Mesothelial cell of epicardium (in vitro differentiated cells): ENCODE results near the gene HOXB1. TPM values are rescaled to one million over a fixed set of nuclear protein-coding genes. Genes with fewer than 3 reads are reported as not detected.

Experiments
- DNase-seq, 2 experiments: peaks; one replicate each; pipeline ENCODE4 v3.0.0; 2021; ENCODE audit warnings: low spot score in 2 of 2; ENCODE audit not compliant: unreplicated experiment in 2 of 2
- H3K27ac Mint-ChIP-seq: 2 replicates; pipeline ENCODE4 v1.8.0; 2021; ENCODE audit warnings: mixed read lengths
- H3K27me3 Mint-ChIP-seq: 2 replicates; pipeline ENCODE4 v1.8.0; 2021; ENCODE audit warnings: low read depth, mixed read lengths
- H3K36me3 Mint-ChIP-seq: 2 replicates; pipeline ENCODE4 v1.8.0; 2021; ENCODE audit warnings: mixed read lengths
- H3K4me1 Mint-ChIP-seq: 2 replicates; pipeline ENCODE4 v1.8.0; 2021; ENCODE audit warnings: mixed read lengths
- H3K4me3 Mint-ChIP-seq: 2 replicates; pipeline ENCODE4 v1.8.0; 2021; ENCODE audit warnings: mild to moderate bottlenecking, moderate library complexity, mixed read lengths
- H3K9me3 Mint-ChIP-seq: 2 replicates; pipeline ENCODE4 v1.8.0; 2021; ENCODE audit warnings: mixed read lengths
- total RNA-seq: library from RNA; stranded (reverse); gene quantifications from 3 replicates; pipeline ENCODE4 v1.2.1, GENCODE V29; 2021
- TF ChIP-seq, protein P1 (sequence below): fragments of 200-600 bp; sonication (generic); IDR thresholded peaks from one replicate; pipeline ENCODE4 v1.5.0; 2021; ENCODE audit warnings: antibody characterized with exemption; ENCODE audit not compliant: unreplicated experiment

The HOXB1 gene
- total RNA-seq, 1 donor from 2014 or later = 0.25 TPM

GRCh38 chr17:48519427-48519826, 11.4 kb downstream of the HOXB1 start:
- Mint-ChIP-seq H3K4me1 (peaks cover 71% of the 10 kb centered on the region), H3K9me3 (no peaks in the 10 kb centered on the region), H3K4me3 (no peak overlapping the region), H3K27me3 (no peaks in the 10 kb centered on the region), H3K27ac (peak overlapping the region; percentile 99), H3K36me3 (no peaks in the 10 kb centered on the region)
- TF ChIP-seq, protein P1, sequence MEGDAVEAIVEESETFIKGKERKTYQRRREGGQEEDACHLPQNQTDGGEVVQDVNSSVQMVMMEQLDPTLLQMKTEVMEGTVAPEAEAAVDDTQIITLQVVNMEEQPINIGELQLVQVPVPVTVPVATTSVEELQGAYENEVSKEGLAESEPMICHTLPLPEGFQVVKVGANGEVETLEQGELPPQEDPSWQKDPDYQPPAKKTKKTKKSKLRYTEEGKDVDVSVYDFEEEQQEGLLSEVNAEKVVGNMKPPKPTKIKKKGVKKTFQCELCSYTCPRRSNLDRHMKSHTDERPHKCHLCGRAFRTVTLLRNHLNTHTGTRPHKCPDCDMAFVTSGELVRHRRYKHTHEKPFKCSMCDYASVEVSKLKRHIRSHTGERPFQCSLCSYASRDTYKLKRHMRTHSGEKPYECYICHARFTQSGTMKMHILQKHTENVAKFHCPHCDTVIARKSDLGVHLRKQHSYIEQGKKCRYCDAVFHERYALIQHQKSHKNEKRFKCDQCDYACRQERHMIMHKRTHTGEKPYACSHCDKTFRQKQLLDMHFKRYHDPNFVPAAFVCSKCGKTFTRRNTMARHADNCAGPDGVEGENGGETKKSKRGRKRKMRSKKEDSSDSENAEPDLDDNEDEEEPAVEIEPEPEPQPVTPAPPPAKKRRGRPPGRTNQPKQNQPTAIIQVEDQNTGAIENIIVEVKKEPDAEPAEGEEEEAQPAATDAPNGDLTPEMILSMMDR = no peak
- DNase-seq = no peak

DNA sequence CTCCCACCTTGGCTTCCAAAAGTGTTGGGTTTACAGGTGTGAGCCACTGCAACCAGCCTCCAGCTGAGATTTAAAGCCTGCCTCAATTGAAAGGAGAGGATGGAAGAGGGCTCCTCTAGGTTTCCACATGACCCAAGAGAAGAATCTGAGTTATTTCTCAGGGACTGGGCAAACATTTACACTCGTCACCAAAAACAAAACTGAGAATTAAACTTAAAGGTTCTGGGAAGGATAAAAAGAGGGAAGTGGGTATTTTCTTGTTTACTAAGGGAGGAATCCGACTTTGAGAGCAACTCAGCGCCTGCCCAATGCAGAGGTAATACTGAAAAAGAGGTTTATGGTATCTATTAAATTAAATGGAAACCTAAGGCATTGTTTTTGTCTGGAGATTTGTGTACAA, 13.3 kb downstream of the HOXB1 start:
- Mint-ChIP-seq H3K27ac (no peak overlapping the region), H3K27me3 (no peaks in the 10 kb centered on the region), H3K4me1 (peaks cover 72% of the 10 kb centered on the region), H3K36me3 (no peaks in the 10 kb centered on the region), H3K9me3 (no peaks in the 10 kb centered on the region), H3K4me3 (no peak overlapping the region)
- no peak for DNase-seq
- TF ChIP-seq, protein P1 = no peak

DNA sequence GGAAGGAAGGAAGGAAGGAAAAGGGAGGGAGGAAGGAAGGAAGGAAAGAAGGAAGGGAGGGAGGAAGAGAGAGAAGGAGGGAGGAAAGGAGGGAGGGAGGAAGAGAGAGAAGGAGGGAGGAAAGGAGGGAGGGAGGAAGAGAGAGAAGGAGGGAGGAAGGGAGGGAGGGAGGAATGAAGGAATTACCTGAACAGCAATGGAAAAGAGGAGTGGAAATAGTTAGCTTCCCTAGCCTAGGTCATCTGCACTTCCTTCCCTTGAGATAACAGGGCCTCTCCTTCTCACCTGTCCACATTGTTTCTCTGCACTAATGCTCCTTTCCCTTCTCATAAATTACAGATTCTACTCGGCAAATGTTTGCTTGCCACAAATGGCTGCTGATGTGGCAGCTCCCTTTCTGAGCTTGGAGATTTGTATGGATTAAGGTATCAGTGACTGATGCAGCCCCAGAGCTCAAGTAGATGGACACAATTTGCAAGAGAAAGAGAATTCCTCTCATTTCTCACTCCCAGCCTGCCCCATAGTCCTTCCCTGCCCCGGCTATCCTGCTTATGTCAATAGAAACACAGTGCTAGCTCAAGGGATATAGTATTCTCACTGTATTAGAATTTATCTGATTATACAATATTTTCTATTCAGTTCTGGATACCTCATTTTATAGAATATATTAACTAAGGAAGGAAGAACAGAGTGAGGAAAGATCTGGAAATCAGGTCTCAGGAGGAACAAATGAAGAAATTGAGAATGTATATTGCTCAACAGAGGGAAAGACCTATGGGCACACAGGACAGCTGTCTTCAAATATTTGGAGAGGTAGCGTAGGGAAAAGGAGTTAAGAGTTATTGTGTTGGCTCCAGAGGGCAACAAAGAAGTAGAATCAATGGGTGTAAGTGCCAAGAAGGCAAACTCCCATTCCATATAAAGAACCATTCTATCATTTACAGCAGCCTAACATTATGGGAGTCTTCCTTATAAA, 14.6 kb downstream of the HOXB1 start:
- Mint-ChIP-seq H3K27me3 (no peaks in the 10 kb centered on the region), H3K4me3 (no peak overlapping the region)

GRCh38 chr17:48514477-48514876, 16.3 kb downstream of the HOXB1 start:
- Mint-ChIP-seq H3K9me3 (no peaks in the 10 kb centered on the region), H3K36me3 (no peaks in the 10 kb centered on the region), H3K4me3 (no peak overlapping the region), H3K27ac (peak overlapping the region; percentile 98), H3K27me3 (no peaks in the 10 kb centered on the region), H3K4me1 (peaks cover 52% of the 10 kb centered on the region)
- DNase-seq = no peak
- TF ChIP-seq, protein P1 = no peak

More for the DNA sequence above, 14.6 kb downstream of the HOXB1 start:
- H3K9me3 Mint-ChIP-seq = no peaks in the 10 kb centered on the region
- TF ChIP-seq, protein P1 = no peak
- H3K27ac Mint-ChIP-seq = peak overlapping the region; percentile 77
- no peak for DNase-seq
- H3K4me1 Mint-ChIP-seq = peaks cover 66% of the 10 kb centered on the region
- H3K36me3 Mint-ChIP-seq = no peaks in the 10 kb centered on the region

- TF ChIP-seq, protein P1 = no peak
- Mint-ChIP-seq H3K4me3 (no peak overlapping the region), H3K36me3 (no peaks in the 10 kb centered on the region), H3K4me1 (peaks cover 51% of the 10 kb centered on the region), H3K27ac (peak overlapping the region; percentile 98), H3K9me3 (no peaks in the 10 kb centered on the region), H3K27me3 (no peaks in the 10 kb centered on the region)
- no peak for DNase-seq
Observed at GRCh38 chr17:48513666-48514455, 16.9 kb downstream of the HOXB1 start.
